SJCRH30 (cell line): ENCODE measurements around the gene RUNX3. TPM values are rescaled to one million over a fixed set of nuclear protein-coding genes. Genes with fewer than 3 reads are reported as not detected.

Source experiments
- DNase-seq, 2 experiments: peaks; one replicate each; pipeline ENCODE4 v3.0.0-alpha.2; 2015 to 2020
- H3K27ac ChIP-seq: fragments of 250-450 bp; sonication (Bioruptor Pico); 2 replicates; pipeline ENCODE4 v1.5.1; 2020; ENCODE audit warnings: mild to moderate bottlenecking, moderate library complexity
- H3K27me3 ChIP-seq: fragments of 250-450 bp; sonication (Bioruptor Pico); 2 replicates; pipeline ENCODE4 v1.5.1; 2020; ENCODE audit warnings: mild to moderate bottlenecking, moderate library complexity
- H3K36me3 ChIP-seq: fragments of 250-450 bp; sonication (Bioruptor Pico); 2 replicates; pipeline ENCODE4 v1.5.1; 2020; ENCODE audit warnings: mild to moderate bottlenecking, moderate library complexity
- H3K4me1 ChIP-seq: fragments of 250-450 bp; sonication (Bioruptor Pico); 2 replicates; pipeline ENCODE4 v1.5.1; 2020; ENCODE audit warnings: mild to moderate bottlenecking, moderate library complexity
- H3K4me3 ChIP-seq: fragments of 250-450 bp; sonication (Bioruptor Pico); 2 replicates; pipeline ENCODE4 v1.5.1; 2020; ENCODE audit warnings: mild to moderate bottlenecking, moderate library complexity
- H3K9me3 ChIP-seq: fragments of 250-450 bp; sonication (Bioruptor Pico); replicated peaks from 2 replicates; pipeline ENCODE4 v1.5.1; 2020; ENCODE audit warnings: mild to moderate bottlenecking, moderate library complexity
- total RNA-seq: library from RNA; depleted of rRNA; stranded (reverse); fragments of >200 nt; shearing (Covaris generic); gene quantifications from 2 replicates; pipeline ENCODE4 v1.2.3, GENCODE V29; 2014

Gene RUNX3
- total RNA-seq, 1 experiment from 2014 or later = 0.02 TPM

- no peaks in the 10 kb centered on the region for H3K4me1 ChIP-seq
- no peak overlapping the region for H3K4me3 ChIP-seq
- H3K27me3 ChIP-seq = peaks cover 42% of the 10 kb centered on the region
- DNase-seq = no peak
- no peak overlapping the region for H3K27ac ChIP-seq
- no peaks in the 10 kb centered on the region for H3K36me3 ChIP-seq
- no peaks in the 10 kb centered on the region; the same call in 1 of the 2 replicates for H3K9me3 ChIP-seq
Observed at GRCh38 chr1:24957016-24957807, 27.1 kb upstream of the RUNX3 start.

DNA sequence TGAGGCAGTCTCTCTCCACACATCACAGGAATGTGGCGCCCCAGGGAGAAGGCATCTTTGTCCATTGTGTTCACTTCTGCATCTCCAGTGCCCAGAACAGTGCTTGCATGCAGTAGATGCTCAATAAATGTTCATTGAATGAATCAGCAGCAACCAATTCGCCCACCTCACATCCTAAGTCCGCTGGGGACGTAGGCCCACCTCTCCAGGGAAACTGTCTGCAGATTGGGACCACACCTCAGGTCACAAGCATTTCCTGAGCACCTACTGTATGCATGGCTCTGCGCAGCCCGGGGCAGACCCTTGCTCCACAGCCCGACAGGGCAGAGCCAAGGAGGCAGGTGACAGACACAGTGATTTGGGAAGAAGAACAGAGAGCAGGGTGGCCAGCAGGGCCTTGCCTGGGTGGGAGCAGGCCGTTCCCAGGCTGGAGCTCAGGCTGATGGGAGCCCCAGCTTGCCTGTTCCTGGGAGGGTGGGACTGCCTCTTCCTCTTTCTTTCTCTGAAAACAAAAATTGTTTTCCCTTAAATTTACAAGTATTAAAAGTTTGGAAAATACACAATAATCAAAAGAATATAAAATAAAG, 25.8 kb upstream of the RUNX3 start:
- Histone ChIP-seq H3K27ac (no peak overlapping the region), H3K9me3 (no peaks in the 10 kb centered on the region; the same call in 1 of the 2 replicates)
- no peak for DNase-seq

DNA sequence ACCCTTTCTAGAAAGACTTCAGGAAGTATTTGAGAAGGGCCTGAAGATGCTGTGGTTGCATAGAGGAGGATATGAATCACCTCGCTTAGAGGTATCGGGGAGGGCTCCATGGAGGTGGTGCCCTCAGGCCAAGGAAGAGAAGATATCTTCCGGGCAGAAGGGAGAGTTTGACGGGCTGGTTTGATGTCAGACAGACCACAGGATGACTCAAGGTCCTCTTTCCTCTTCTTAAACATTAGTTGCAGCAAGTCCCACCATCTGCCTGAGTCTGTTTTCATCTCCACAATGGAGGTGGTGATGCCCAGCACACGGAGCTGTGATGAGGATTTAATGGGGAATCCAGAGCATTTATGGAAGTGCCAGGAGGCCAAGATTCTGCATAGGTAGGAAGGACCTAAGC, 25.1 kb upstream of the RUNX3 start:
- H3K9me3 ChIP-seq = no peaks in the 10 kb centered on the region; the same call in 1 of the 2 replicates
- no peaks in the 10 kb centered on the region for H3K4me1 ChIP-seq
- no peak overlapping the region for H3K27ac ChIP-seq
- peaks cover 35% of the 10 kb centered on the region for H3K27me3 ChIP-seq
- no peaks in the 10 kb centered on the region for H3K36me3 ChIP-seq
- H3K4me3 ChIP-seq = no peak overlapping the region
- no peak for DNase-seq

More for the DNA sequence above, 25.8 kb upstream of the RUNX3 start:
- no peaks in the 10 kb centered on the region for H3K4me1 ChIP-seq
- H3K36me3 ChIP-seq = no peaks in the 10 kb centered on the region
- H3K27me3 ChIP-seq = peaks cover 33% of the 10 kb centered on the region
- H3K4me3 ChIP-seq = no peak overlapping the region

- Histone ChIP-seq H3K4me3 (no peak overlapping the region), H3K36me3 (no peaks in the 10 kb centered on the region), H3K9me3 (no peaks in the 10 kb centered on the region; the same call in 1 of the 2 replicates), H3K4me1 (no peaks in the 10 kb centered on the region), H3K27me3 (peaks cover 33% of the 10 kb centered on the region), H3K27ac (no peak overlapping the region)
- no peak for DNase-seq
Observed at GRCh38 chr1:24954631-24955030, 24.6 kb upstream of the RUNX3 start.

DNA sequence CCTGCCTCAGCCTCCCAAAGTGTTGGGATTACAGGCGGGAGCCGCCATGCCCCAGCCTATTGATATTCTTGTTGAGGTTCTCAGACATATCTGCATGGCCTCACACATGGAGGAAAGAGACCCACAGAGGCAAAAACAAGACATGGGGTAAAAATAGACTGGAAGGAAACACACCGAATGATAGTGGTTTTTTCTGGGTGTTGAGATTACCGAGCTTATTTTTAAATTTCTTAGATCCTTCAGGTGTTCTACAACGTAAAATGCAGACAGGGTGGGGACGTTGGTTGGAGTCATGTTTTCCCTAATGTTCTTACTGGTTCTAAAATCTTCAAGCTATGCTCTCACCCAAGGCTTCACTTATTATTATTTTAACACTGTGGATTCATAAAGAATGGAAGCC, 23.9 kb upstream of the RUNX3 start:
- Histone ChIP-seq H3K9me3 (no peaks in the 10 kb centered on the region; the same call in 1 of the 2 replicates), H3K36me3 (no peaks in the 10 kb centered on the region), H3K4me1 (no peaks in the 10 kb centered on the region), H3K4me3 (no peak overlapping the region), H3K27ac (no peak overlapping the region), H3K27me3 (peaks cover 34% of the 10 kb centered on the region)
- no peak for DNase-seq

DNA sequence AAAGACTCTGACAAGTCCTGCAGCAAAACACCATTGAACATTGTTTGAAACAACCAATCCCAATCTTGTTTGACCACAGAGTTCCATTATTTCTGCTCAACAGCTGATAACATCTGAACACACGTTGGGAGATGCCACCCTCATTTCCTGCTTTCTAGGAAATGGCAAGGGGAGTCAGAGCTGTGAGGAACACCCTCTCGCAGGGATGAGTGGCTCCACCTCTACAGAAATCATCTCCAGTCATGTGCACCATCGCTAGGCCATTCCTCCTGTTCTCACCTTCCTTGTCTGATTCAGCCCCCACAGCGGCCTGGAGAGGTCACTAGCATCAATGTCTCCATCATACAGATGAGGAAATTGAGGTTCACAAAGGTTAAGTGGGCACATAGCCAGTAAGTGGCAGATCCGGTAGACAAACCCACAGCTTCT, 22.4 kb upstream of the RUNX3 start:
- DNase-seq = no peak
- no peaks in the 10 kb centered on the region for H3K36me3 ChIP-seq

GRCh38 chr1:24951810-24952412, 21.8 kb upstream of the RUNX3 start:
- Histone ChIP-seq H3K4me3 (no peak overlapping the region), H3K4me1 (no peaks in the 10 kb centered on the region), H3K36me3 (no peaks in the 10 kb centered on the region), H3K27ac (no peak overlapping the region), H3K9me3 (no peaks in the 10 kb centered on the region; the same call in 1 of the 2 replicates), H3K27me3 (peaks cover 17% of the 10 kb centered on the region)
- DNase-seq = no peak

More for the DNA sequence above, 22.4 kb upstream of the RUNX3 start:
- Histone ChIP-seq H3K9me3 (no peaks in the 10 kb centered on the region; the same call in 1 of the 2 replicates), H3K4me1 (no peaks in the 10 kb centered on the region), H3K4me3 (no peak overlapping the region), H3K27me3 (peaks cover 21% of the 10 kb centered on the region), H3K27ac (no peak overlapping the region)

- peaks cover 18% of the 10 kb centered on the region for H3K27me3 ChIP-seq
- no peaks in the 10 kb centered on the region; the same call in 1 of the 2 replicates for H3K9me3 ChIP-seq
- H3K4me3 ChIP-seq = no peak overlapping the region
- no peaks in the 10 kb centered on the region for H3K4me1 ChIP-seq
- no peaks in the 10 kb centered on the region for H3K36me3 ChIP-seq
- no peak for DNase-seq
- no peak overlapping the region for H3K27ac ChIP-seq
Observed at GRCh38 chr1:24951337-24951736, 21.3 kb upstream of the RUNX3 start.

GRCh38 chr1:24949331-24949881, 19.3 kb upstream of the RUNX3 start:
- Histone ChIP-seq H3K4me3 (no peak overlapping the region), H3K9me3 (no peaks in the 10 kb centered on the region; the same call in 1 of the 2 replicates), H3K27ac (no peak overlapping the region), H3K4me1 (no peaks in the 10 kb centered on the region), H3K27me3 (peaks cover 23% of the 10 kb centered on the region), H3K36me3 (no peaks in the 10 kb centered on the region)
- no peak for DNase-seq

- no peak for DNase-seq
- Histone ChIP-seq H3K36me3 (no peaks in the 10 kb centered on the region), H3K27ac (no peak overlapping the region), H3K27me3 (peaks cover 28% of the 10 kb centered on the region), H3K9me3 (no peaks in the 10 kb centered on the region), H3K4me1 (no peaks in the 10 kb centered on the region), H3K4me3 (no peak overlapping the region)
Observed at GRCh38 chr1:24948079-24948827, 18.2 kb upstream of the RUNX3 start.

GRCh38 chr1:24946861-24947658, 17.0 kb upstream of the RUNX3 start:
- Histone ChIP-seq H3K9me3 (no peaks in the 10 kb centered on the region), H3K36me3 (no peaks in the 10 kb centered on the region), H3K4me1 (no peaks in the 10 kb centered on the region), H3K27me3 (peaks cover 40% of the 10 kb centered on the region), H3K4me3 (no peak overlapping the region), H3K27ac (no peak overlapping the region)
- DNase-seq = no peak

DNA sequence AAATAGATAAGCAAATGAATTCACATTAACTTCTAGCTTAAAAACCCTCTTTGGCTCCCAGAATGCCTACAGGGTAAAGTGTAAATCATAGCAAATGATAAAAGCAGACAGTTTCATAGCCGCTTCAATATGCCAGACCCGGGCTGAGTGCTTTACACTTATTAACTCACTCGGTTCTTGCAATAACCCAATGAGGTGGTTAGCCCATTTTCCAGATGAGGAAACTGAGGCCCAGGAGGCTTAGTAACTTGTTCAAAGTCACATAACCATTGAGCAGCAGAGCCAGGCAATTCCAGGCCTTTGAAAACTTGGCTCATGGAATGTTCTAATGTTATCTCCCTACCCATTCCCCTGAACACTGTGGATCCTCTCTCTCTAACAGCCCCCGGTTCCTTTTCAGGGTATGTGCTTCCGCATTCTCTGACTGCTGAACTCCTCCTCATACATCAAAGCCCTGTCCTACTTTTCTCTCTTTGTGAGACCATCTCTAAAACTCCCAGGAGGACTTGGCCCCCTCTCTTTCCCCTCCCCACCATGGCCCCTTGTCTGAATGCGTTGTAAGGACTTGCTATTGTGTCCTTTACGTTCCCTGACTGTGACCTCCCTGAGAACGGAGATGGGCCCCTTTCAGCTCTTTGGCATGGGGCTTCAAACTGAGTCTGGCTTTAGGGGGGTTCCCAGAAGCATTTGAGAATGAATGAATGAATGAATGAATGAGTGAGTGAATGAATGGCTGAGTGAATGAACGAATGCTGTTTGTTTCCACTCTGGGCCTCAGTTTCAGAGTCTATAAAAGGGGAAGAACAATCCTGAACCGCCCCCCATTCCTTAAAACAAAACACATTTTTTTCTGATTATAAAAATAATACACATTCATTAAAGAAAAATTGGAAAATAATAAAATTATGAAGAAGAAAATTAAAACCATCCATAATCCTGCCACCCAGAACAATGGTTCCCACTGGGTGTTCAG, 15.6 kb upstream of the RUNX3 start:
- Histone ChIP-seq H3K4me3 (no peak overlapping the region), H3K9me3 (no peaks in the 10 kb centered on the region), H3K27ac (no peak overlapping the region), H3K4me1 (no peaks in the 10 kb centered on the region), H3K27me3 (peaks cover 50% of the 10 kb centered on the region), H3K36me3 (no peaks in the 10 kb centered on the region)
- no peak for DNase-seq

GRCh38 chr1:24944318-24944717, 14.2 kb upstream of the RUNX3 start:
- no peaks in the 10 kb centered on the region for H3K4me1 ChIP-seq
- no peaks in the 10 kb centered on the region for H3K9me3 ChIP-seq
- peaks cover 42% of the 10 kb centered on the region for H3K27me3 ChIP-seq
- H3K27ac ChIP-seq = no peak overlapping the region
- no peak overlapping the region for H3K4me3 ChIP-seq
- no peak for DNase-seq
- H3K36me3 ChIP-seq = no peaks in the 10 kb centered on the region
